Thyroid gland (tissue), 4 donors: ENCODE results near the gene GPBP1L1. TPM values are rescaled to one million over a fixed set of nuclear protein-coding genes. Genes with fewer than 3 reads are reported as not detected.
A peak's percentile ranks its signal among the peaks of the same experiment; 100 is the strongest.

Experiments
- DNase-seq, 2 donors: peaks; one replicate each; pipeline ENCODE4 v3.0.0-alpha.2; 2019
- H3K27ac ChIP-seq, 3 donors: fragments of 200-600 bp; sonication (generic); 1 replicate in 2 of 3; 2 replicates in 1 of 3; pipeline ENCODE4 v1.5.1; 2016 to 2019; ENCODE audit warnings: mild to moderate bottlenecking in 1 of 3, moderate library complexity in 1 of 3
- H3K27me3 ChIP-seq: fragments of 200-600 bp; sonication (generic); one replicate; pipeline ENCODE4 v1.5.1; 2019
- H3K36me3 ChIP-seq, 2 donors: fragments of 200-600 bp; sonication (generic); one replicate each; pipeline ENCODE4 v1.5.1; 2016 to 2019
- H3K4me1 ChIP-seq, 2 donors: fragments of 200-600 bp; sonication (generic); one replicate each; pipeline ENCODE4 v1.5.1; 2017 to 2019
- H3K4me3 ChIP-seq, 3 donors: fragments of 200-600 bp; sonication (generic); replicated peaks in 1 of 3; 1 replicate in 2 of 3; 2 replicates in 1 of 3; pipeline ENCODE4 v1.5.1; 2016; ENCODE audit warnings: mild to moderate bottlenecking in 1 of 3
- H3K9me3 ChIP-seq: fragments of 200-600 bp; sonication (generic); one replicate; pipeline ENCODE4 v1.5.1; 2017
- POLR2A ChIP-seq, 2 donors: fragments of 450-650 bp; IDR thresholded peaks; one replicate each; pipeline ENCODE4 v1.6.1; 2017; ENCODE audit warnings: antibody characterized with exemption in 2 of 2, mild to moderate bottlenecking in 2 of 2, moderate library complexity in 1 of 2
- WGBS, 2 donors: methylation state at CpG; one replicate each; pipeline ENCODE4 v1.1.5; 2017; 5-methylcytosine and 5-hydroxymethylcytosine counted together
- intact Hi-C: fragments of 100-400 bp; cut with DNase I; formaldehyde crosslinking; loops from one replicate; pipeline ENCODE4 v1.15.1; 2023
- total RNA-seq, 4 donors: library from RNA; depleted of rRNA; stranded (reverse); fragments of >200 nt; gene quantifications; one replicate each; pipeline ENCODE4 v1.2.3, GENCODE V29; 2016
- TF ChIP-seq, protein P1 (sequence below), 6 experiments: fragments of 200-600 bp in 3 of 6; fragments of 450-650 bp in 3 of 6; sonication (generic) in 3 of 6; IDR thresholded peaks; one replicate each; pipeline ENCODE4 v1.5.1; 2016 to 2019; ENCODE audit warnings: antibody characterized with exemption in 6 of 6, mild to moderate bottlenecking in 2 of 6, inconsistent platforms in 1 of 6, moderate library complexity in 1 of 6

Gene GPBP1L1
- total RNA-seq, 4 donors from 2014 or later, result 146 to 220 (median 176) TPM

DNA sequence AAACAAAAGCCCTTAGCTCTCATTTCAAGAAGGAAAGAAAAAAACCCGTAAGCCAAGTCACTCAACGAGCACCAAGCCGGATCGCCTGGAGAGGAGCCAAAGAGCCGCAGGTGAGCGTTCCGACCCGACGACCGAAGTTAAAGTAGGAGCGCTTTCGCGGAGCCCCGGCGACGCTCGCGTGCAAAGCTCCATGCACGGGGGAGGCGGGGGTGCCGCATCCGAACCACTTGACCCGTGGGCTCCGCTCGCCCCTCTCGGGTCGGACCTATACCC is 382 bp downstream of the GPBP1L1 start:
- H3K27me3 ChIP-seq, result no peaks in the 10 kb centered on the region
- H3K9me3 ChIP-seq, result no peaks in the 10 kb centered on the region
- peak overlapping the region; percentile 42 to 91 (median 82) for H3K4me3 ChIP-seq
- peak; percentile 92 to 93 for DNase-seq
- TF ChIP-seq POLR2A (IDR thresholded peaks at IDR 0.05), result no peak
- TF ChIP-seq, protein P1, sequence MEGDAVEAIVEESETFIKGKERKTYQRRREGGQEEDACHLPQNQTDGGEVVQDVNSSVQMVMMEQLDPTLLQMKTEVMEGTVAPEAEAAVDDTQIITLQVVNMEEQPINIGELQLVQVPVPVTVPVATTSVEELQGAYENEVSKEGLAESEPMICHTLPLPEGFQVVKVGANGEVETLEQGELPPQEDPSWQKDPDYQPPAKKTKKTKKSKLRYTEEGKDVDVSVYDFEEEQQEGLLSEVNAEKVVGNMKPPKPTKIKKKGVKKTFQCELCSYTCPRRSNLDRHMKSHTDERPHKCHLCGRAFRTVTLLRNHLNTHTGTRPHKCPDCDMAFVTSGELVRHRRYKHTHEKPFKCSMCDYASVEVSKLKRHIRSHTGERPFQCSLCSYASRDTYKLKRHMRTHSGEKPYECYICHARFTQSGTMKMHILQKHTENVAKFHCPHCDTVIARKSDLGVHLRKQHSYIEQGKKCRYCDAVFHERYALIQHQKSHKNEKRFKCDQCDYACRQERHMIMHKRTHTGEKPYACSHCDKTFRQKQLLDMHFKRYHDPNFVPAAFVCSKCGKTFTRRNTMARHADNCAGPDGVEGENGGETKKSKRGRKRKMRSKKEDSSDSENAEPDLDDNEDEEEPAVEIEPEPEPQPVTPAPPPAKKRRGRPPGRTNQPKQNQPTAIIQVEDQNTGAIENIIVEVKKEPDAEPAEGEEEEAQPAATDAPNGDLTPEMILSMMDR (IDR thresholded peaks at IDR 0.05), result no peak
- H3K36me3 ChIP-seq, result no peaks in the 10 kb centered on the region
- peaks cover 30 to 40% of the 10 kb centered on the region in 2 donors for H3K4me1 ChIP-seq
- 0% methylated on average over 23 to 24 of the region's 27 CpGs for WGBS, 2 donors
- intact Hi-C loops, result loop anchor here (10.0 kb wide), 1 partner anchor 69 kb away; the partner anchor contains the start of gene IPP
- H3K27ac ChIP-seq, result peak overlapping the region; percentile 72 to 98 (median 94)

DNA sequence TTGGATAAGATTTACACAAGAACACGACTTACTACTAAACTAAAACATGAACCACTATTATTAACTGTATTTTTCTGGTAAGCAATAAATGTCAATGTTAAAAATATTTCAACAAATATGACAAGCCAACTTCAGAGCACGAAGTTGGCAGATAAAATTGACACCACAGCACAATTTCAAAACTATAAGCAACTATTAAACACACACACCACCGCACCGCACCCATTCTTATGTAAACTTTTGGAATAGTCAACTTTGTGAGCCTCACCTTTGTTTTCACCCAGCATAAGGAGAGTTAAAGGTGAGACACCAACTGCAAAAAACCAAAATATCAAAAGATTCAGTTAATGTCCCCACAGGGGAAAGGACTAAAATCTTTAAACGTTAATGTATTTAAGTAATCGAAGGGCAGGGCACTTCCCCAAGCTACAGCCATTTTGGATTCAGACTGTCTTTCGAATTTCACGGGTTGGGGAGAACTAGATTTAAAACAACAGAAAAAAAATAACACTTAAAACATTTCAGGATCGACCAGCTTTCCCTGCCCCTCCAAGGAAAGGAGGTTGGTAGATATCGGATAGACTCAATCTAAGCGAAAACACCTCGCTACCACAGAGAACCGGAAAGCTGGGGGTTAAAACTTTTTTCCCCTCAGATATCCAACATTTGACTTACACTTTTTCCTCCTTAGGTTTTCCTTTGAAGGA is 872 bp downstream of the GPBP1L1 start:
- Histone ChIP-seq H3K27ac (peak overlapping the region; percentile 72 to 98 (median 94)), H3K4me3 (peak overlapping the region; percentile 42 to 91 (median 82)), H3K4me1 (peaks cover 35 to 45% of the 10 kb centered on the region in 2 donors), H3K27me3 (no peaks in the 10 kb centered on the region), H3K36me3 (no peaks in the 10 kb centered on the region), H3K9me3 (no peaks in the 10 kb centered on the region)
- WGBS, 2 donors, result 0 to 1% methylated on average over 13 of the region's 13 CpGs
- TF ChIP-seq, protein P1 (IDR thresholded peaks at IDR 0.05), result no peak
- no peak for TF ChIP-seq POLR2A (IDR thresholded peaks at IDR 0.05)
- DNase-seq, result no peak
- intact Hi-C loops, result loop anchor here (10.0 kb wide), 1 partner anchor 69 kb away; the partner anchor contains the start of gene IPP

DNA sequence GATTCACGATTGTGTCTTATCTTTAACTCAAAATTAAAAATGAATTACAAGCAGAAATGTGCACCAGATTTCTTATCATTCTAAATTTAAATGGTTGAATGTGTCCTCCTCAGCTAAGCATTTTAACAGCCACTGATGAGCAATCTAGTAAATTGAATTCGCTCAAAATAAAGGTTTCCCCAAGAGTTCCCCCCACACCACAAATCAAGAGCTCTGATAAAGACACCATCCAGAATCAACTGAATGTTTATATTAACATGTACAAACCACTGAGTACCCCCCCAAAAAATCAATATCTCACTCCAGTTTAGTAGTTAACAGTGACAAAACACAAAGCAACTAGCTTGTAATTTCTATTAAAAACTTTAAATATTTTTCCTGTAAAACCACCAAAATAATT is 1.9 kb downstream of the GPBP1L1 start:
- no peak for DNase-seq
- Histone ChIP-seq H3K4me1 (peaks cover 45 to 53% of the 10 kb centered on the region in 2 donors), H3K4me3 (peak overlapping the region in 1 of 3 donors; percentile 91), H3K27ac (no peak overlapping the region), H3K9me3 (no peaks in the 10 kb centered on the region), H3K36me3 (no peaks in the 10 kb centered on the region), H3K27me3 (no peaks in the 10 kb centered on the region)
- WGBS, 2 donors, result 47 to 57% methylated on average over 2 of the region's 2 CpGs
- TF ChIP-seq POLR2A (IDR thresholded peaks at IDR 0.05), result no peak
- TF ChIP-seq, protein P1 (IDR thresholded peaks at IDR 0.05), result no peak
- intact Hi-C loops, result loop anchor here (10.0 kb wide), 1 partner anchor 70 kb away; the partner anchor contains the start of gene IPP

DNA sequence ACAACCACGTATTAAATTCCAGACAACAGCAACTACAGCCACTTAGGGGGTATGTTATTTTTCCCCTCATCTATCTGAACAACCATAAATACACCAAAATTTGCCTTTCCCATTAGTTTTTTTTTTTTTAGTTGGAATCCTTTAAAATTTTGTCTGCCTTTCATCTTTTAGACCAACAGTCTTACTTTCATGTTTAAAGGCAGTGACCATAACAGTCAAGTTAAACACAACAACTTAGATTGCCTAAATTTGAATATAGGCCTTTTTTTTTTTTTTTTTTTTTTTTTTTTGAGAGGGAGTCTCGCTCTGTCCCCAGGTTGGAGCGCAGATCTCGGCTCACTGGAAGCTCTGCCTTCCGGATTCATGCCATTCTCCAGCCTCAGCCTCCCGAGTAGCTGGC is 3.4 kb downstream of the GPBP1L1 start:
- intact Hi-C loops, result loop anchor here (10.0 kb wide), 1 partner anchor 72 kb away; the partner anchor contains the start of gene IPP
- DNase-seq, result no peak
- Histone ChIP-seq H3K36me3 (no peaks in the 10 kb centered on the region), H3K4me1 (peaks cover 51 to 58% of the 10 kb centered on the region in 2 donors), H3K9me3 (no peaks in the 10 kb centered on the region), H3K4me3 (no peak overlapping the region), H3K27me3 (no peaks in the 10 kb centered on the region), H3K27ac (peak overlapping the region in 1 of 3 donors; percentile 43)
- WGBS, 2 donors, result 83 to 86% methylated on average over 6 of the region's 6 CpGs
- TF ChIP-seq POLR2A (IDR thresholded peaks at IDR 0.05), result no peak
- TF ChIP-seq, protein P1 (IDR thresholded peaks at IDR 0.05), result no peak

DNA sequence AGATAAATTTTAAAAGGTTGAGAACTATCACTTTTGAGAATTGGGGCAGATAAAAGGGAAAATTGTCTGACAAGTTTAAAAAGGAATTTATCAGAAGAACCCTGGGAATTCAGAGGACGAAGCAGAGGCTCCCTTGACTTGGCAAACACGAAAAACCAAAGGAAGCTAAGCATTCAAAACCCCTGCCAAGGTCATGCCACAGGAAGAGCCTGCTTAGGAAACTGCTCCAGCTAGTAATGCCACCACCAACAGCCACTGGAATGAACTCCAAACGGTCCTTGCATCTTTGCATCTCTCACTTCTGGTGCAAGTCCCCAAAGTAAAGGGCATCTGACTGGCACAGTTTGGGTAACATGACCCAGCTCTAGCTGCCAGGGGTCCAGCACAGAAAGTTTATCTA is 7.2 kb downstream of the GPBP1L1 start:
- TF ChIP-seq, protein P1 (IDR thresholded peaks at IDR 0.05), result no peak
- no peak for TF ChIP-seq POLR2A (IDR thresholded peaks at IDR 0.05)
- Histone ChIP-seq H3K27me3 (no peaks in the 10 kb centered on the region), H3K27ac (peak overlapping the region in 1 of 3 donors; percentile 60), H3K36me3 (no peaks in the 10 kb centered on the region), H3K9me3 (no peaks in the 10 kb centered on the region), H3K4me1 (peaks cover 50 to 80% of the 10 kb centered on the region in 2 donors), H3K4me3 (no peak overlapping the region)
- peak in 1 of 2 donors; percentile 16 for DNase-seq
- intact Hi-C loops, result no loop called here
- 8 to 10% methylated on average over 3 of the region's 3 CpGs for WGBS, 2 donors
